Subcutaneous adipose tissue (tissue), 4 donors: ENCODE data around the gene MSN. TPM values are rescaled to one million over a fixed set of nuclear protein-coding genes. Genes with fewer than 3 reads are reported as not detected.

Source experiments
- CTCF ChIP-seq: fragments of 450-650 bp; IDR thresholded peaks from one replicate; pipeline ENCODE4 v1.5.1; 2016; ENCODE audit warnings: low read depth, mild to moderate bottlenecking, control low read depth, antibody characterized with exemption, moderate library complexity
- total RNA-seq, 4 donors: library from RNA; depleted of rRNA; stranded (reverse); fragments of >200 nt; gene quantifications; one replicate each; pipeline ENCODE4 v1.1.0, GENCODE V29; 2016

The MSN gene
- total RNA-seq, 4 donors from 2014 or later, result 126 to 215 (median 203) TPM

GRCh38 chrX:65690057-65690855 is 22.8 kb downstream of the MSN start:
- TF ChIP-seq CTCF, result no peak

- TF ChIP-seq CTCF, result no peak
Measured at GRCh38 chrX:65695849-65696449, 28.5 kb downstream of the MSN start.

- TF ChIP-seq CTCF, result no peak
Measured at GRCh38 chrX:65696613-65697012, 29.2 kb downstream of the MSN start.

GRCh38 chrX:65697211-65697641 is 29.8 kb downstream of the MSN start:
- TF ChIP-seq CTCF, result no peak

- no peak for TF ChIP-seq CTCF
Measured at GRCh38 chrX:65697915-65698796, 30.7 kb downstream of the MSN start.

GRCh38 chrX:65702956-65703355 is 35.5 kb downstream of the MSN start:
- TF ChIP-seq CTCF, result no peak

- no peak for TF ChIP-seq CTCF
Measured at GRCh38 chrX:65705439-65705838, 38.0 kb downstream of the MSN start.
